GM21529 (cell line): ENCODE results near the gene ZEB2.

Experiments used
- ATAC-seq: cut with Tn5 transposase; IDR thresholded peaks from one replicate; pipeline ENCODE4 v1.9.1; 2021; ENCODE audit not compliant: unreplicated experiment

Gene ZEB2

GRCh38 chr2:144496092-144496976, 23.6 kb downstream of the ZEB2 start:
- ATAC-seq = no peak

- no peak for ATAC-seq
These were observed 24.5 kb downstream of the ZEB2 start for GRCh38 chr2:144495227-144496091.

GRCh38 chr2:144493027-144493809, 26.7 kb downstream of the ZEB2 start:
- ATAC-seq = no peak

GRCh38 chr2:144490857-144491256, 29.1 kb downstream of the ZEB2 start:
- ATAC-seq = no peak

GRCh38 chr2:144490017-144490416, 29.9 kb downstream of the ZEB2 start:
- no peak for ATAC-seq

GRCh38 chr2:144489315-144489916, 30.5 kb downstream of the ZEB2 start:
- no peak for ATAC-seq

GRCh38 chr2:144484201-144484948, 35.5 kb downstream of the ZEB2 start:
- no peak for ATAC-seq

GRCh38 chr2:144481666-144482065, 38.3 kb downstream of the ZEB2 start:
- no peak for ATAC-seq

- no peak for ATAC-seq
These were observed 38.8 kb downstream of the ZEB2 start for GRCh38 chr2:144481109-144481508.

GRCh38 chr2:144480285-144480684, 39.6 kb downstream of the ZEB2 start:
- ATAC-seq = no peak

- no peak for ATAC-seq
These were observed 40.3 kb downstream of the ZEB2 start for GRCh38 chr2:144479659-144480058.

GRCh38 chr2:144479138-144479537, 40.8 kb downstream of the ZEB2 start:
- ATAC-seq = no peak

GRCh38 chr2:144477957-144478311, 42.0 kb downstream of the ZEB2 start:
- ATAC-seq = no peak

GRCh38 chr2:144477281-144477956, 42.5 kb downstream of the ZEB2 start:
- no peak for ATAC-seq

GRCh38 chr2:144476682-144477081, 43.2 kb downstream of the ZEB2 start:
- ATAC-seq = no peak

- ATAC-seq = no peak
These were observed 44.2 kb downstream of the ZEB2 start for GRCh38 chr2:144475569-144476275.

GRCh38 chr2:144475044-144475443, 44.9 kb downstream of the ZEB2 start:
- no peak for ATAC-seq

GRCh38 chr2:144474017-144474416, 45.9 kb downstream of the ZEB2 start:
- ATAC-seq = no peak

- ATAC-seq = no peak
These were observed 47.0 kb downstream of the ZEB2 start for GRCh38 chr2:144472911-144473310.
